ENCODE results near the gene BBS10. TPM values are rescaled to one million over a fixed set of nuclear protein-coding genes. Genes with fewer than 3 reads are reported as not detected.

The BBS10 gene
- 35.5 TPM for total RNA-seq

GRCh38 chr12:76348079-76348901, at the start of gene BBS10:
TSS of gene BBS10 (minus strand) at chr12:76348415. CDS start at chr12:76348358, 57 bp downstream.

Small RNA genes lying within 50 kb of the gene (small RNA-seq; reads per million reads assigned to genes)
- gene RN7SKP172, result not detected

Other genes with a start within 250 kb of the BBS10 start
- 151 TPM for gene OSBPL8, start 211.4 kb upstream of the BBS10 start, total RNA-seq